ENCODE measurements around the gene PLSCR4.
"Not testable (repeated sequence)": the region's sequence is repeated elsewhere in the genome, so short reads cannot be mapped to it uniquely, and the experiment has no call there.

PLSCR4 gene

GRCh38 chr3:146250449-146251382 lies at the start of gene PLSCR4:
PLSCR4 (minus strand) TSS chr3:146251105; CDS start chr3:146222071, 29,034 bp downstream.
- peak; percentile 12 for DNase-seq

DNA sequence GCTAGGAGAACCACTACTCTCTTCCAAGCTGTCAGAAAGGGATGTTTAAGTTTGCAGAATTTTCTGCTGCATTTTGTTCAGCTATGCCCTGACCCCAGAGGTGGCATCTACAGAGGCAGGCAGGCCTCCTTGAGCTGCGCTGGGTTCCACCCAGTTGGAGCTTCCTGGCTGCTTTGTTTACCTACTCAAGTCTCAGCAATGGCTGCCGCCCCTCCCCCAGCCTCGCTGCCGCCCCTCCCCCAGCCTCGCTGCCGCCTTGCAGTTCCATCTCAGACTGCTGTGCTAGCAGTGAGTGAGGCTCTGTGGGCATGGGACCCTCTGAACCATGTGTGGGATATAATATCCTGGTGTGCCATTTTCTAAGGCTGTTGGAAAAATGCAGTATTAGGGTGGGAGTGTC lies 42.5 kb upstream of the PLSCR4 start:
- DNase-seq, result not testable (repeated sequence)

DNA sequence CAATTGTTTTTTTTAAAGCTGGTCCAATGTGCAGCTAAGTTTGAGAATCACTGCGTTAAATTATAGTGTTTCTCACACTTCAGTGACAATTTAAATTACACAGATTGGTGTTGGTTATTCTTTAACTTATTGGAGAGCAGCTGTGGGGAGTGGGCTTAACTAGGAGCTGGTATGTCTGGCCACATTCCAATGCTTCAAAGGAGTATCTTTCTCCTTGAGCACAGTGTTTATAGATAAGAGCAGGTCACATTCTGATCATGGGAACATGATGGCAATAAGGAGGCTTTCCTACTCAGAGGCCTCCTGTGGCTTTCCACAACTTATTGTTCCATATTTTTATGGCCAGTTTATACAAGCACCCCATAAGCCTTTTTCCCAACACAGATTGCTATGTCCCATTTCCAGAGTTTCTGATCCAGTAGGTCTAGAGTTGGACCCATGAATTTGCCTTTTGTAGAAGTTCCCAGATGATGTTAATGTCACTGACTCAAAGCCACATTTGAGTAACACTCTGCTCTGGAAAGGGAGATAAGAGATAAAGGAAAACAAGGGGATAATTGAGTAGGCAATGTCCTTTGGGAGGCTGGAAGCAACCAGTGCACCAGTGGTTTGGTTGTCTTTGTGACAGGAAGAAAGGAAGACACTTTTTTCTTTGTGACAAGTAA lies 33.0 kb upstream of the PLSCR4 start:
- DNase-seq, result no peak

DNA sequence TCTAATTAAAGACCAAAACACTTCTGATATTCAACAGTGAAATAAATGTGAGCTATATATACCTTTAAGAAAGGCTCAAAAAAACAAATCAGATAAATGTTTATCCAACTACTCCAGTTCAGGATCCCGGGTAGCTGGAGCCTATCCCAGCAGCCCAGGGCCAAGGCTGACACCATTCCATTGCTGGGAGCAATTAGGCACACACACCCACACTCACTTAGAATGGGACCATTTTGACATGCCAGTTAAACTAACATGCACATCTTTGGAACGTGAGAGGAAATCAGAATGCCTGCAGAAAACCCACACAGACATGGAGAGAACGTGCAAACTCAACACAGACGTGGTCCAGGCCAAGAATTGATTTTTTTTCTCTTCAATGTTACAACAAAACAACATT lies 30.0 kb upstream of the PLSCR4 start:
- no peak for DNase-seq

GRCh38 chr3:146279951-146280350 lies 29.0 kb upstream of the PLSCR4 start:
- no peak for DNase-seq

GRCh38 chr3:146279013-146279412 lies 28.1 kb upstream of the PLSCR4 start:
- DNase-seq, result no peak

DNA sequence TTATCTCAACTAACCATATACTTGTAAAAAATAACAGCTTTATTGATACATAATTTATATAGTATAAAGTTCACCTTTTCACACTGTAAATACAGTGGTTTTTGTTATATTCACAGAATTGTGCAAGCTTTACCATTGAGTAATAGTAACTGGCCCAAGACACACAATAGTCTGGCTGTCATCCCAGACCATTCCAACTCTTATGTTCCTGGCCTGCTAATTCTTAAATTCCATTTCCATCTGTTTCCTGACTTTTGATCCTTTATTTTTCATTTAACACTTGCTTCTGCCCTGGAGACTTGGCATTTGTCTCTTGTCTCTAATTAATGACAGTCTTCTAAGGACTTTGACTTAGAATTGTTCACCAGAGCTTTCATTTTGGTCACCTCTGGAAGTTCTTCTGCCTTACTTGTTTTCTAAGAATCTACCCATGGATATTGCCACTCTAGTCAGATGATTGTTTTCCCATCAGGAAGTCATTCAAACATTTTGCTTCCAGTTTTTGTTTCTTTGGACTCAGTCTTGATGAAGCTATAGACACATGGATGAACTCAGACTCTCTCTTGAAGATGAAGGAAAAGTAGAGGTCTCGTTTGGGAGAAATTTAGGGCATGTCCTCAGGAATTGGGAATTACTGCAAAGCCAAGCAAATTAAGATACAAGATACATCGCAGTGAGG lies 27.2 kb upstream of the PLSCR4 start:
- DNase-seq, result no peak

GRCh38 chr3:146275476-146275875 lies 24.6 kb upstream of the PLSCR4 start:
- no peak for DNase-seq

DNA sequence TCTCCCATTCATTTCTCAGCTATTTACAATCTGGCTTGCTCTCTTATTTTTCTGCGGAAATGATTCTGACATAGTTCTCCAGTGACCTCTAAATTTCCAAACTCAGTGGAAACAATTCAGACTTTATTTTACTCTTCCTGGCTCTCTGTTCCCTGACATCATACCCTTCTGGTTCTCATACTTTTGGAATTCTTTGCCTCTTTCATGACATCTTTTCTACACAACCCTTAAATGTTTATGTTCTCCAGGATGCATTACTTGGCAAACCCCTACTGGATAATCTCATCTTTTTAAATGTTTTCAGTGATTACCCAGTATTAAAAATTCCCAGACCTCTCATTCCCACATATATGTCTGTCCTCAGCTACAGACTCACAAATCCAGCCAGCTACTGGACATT lies 23.9 kb upstream of the PLSCR4 start:
- DNase-seq, result no peak

- no peak for DNase-seq
Observed at GRCh38 chr3:146273721-146274407, 23.0 kb upstream of the PLSCR4 start.

- no peak for DNase-seq
Observed at GRCh38 chr3:146271180-146271579, 20.3 kb upstream of the PLSCR4 start.

- DNase-seq, result no peak
Observed at GRCh38 chr3:146269271-146269670, 18.4 kb upstream of the PLSCR4 start.

- DNase-seq, result no peak
Observed at GRCh38 chr3:146268535-146269219, 17.8 kb upstream of the PLSCR4 start.

GRCh38 chr3:146265720-146266119 lies 14.8 kb upstream of the PLSCR4 start:
- DNase-seq, result no peak

DNA sequence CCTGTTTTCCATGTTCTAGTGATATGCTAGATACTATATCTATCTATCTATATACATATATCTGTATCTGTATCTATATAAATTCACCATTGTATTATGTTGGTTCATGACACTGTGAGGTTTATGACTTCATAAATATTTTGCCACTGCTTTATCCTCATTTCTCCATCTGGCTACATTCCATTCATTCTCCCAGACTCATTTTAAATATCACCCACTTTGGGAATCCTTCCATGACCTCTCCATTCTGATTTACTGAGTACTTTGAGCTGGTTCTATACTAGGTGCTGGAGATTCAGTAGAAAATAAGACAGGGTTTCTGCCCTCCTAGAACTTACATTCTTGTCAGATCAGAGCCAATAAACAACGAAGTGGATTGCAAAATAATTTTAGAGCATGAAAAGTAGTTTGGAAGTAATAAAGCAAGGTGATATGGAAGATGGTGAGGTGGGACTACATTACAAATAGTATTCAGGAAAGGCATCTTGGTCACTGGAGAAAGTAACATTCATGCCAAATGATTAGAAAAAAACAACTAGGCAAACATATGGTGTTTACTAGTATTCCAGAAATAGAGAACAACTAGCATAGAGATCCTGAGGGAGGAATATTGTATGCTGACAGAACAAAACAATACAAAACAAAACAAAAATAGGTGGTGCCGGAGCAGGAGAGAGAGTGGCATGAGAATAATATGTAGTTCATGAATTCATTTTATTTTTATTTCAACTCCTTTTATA lies 11.6 kb upstream of the PLSCR4 start:
- no peak for DNase-seq

DNA sequence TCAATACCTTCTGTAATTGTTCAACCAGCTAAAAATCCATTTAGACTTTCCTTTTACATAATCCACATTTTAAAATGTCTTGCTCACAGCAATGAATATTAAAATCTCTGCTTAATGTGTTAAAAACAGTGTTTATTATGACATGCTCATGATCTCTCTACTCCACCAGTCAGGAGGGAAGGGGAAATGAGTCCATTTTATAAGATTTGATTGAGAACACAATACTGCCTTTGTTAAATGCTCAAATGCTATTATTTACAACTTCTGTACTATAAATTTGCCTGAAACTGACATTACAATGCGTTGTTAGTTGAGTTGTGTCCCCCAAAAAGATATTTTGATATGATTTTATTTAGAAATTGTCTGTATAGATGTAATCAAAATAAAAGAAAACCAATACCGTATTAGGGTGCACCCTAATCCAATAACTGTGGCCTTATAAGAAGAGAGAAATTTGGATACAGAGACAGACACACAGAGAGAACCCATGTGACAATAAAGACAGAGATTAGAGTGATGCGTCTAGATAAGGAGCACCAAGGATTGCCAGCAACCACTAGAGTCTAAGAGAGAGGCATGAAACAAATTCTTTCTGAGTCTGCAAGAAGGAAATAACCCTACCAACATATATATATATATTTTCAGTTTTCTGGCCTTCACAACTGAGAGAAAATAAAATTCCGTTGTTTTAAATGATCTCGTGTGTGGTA lies 9.1 kb upstream of the PLSCR4 start:
- no peak for DNase-seq

GRCh38 chr3:146256851-146257486 lies 6.1 kb upstream of the PLSCR4 start:
- DNase-seq, result no peak

DNA sequence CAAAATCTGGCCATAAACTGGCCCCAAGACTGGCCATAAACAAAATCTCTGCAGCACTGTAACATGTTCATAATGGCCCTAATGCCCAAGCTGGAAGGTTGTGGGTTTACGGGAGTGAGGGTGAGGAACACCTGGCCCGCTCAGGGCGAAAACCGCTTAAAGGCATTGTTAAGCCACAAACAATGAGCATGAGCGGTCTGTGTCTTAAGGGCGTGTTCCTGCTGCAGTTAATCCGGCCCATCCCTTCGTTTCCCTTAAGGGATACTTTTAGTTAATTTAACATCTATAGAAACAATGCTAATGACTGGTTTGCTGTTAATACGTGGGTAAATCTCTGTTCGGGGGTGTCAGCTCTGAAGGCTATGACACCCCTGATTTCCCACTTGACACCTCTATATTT lies 1.5 kb upstream of the PLSCR4 start:
- not testable (repeated sequence) for DNase-seq

DNA sequence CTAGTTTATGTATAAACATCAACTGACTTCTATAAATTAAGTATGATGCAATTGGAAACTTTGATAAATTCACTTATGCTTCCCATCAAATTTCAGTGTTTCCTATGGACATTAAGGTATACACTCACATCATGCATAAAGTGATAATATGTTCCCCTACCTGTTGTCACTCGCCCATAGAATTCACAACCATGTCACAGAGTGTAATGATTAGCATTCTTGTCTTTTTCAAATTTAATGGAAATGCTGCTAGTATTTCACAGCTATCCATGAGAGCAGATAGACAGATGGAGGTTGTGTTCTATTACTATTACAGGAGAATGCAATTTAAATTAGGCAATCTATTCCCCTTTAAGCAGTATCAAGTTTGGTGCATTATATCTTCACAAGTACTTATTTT lies 984 bp downstream of the PLSCR4 start:
- DNase-seq, result no peak

DNA sequence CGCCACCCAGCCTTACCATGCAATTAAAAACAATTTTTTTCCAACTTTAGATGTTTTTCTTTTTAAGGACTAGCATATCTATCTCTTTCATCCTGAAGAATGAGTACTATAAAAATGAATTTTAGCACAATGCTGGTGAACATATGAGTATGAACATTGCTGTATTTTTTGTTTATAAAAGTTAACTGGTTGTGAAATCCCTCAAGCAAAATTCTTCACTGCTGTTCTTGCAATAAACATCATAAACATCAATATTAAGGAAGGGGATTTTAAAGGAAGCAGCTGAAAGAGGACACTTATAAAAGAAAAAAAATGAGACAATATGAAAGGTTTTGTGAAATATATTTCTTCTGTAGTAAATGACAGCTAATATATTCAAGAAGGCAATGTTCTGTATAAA lies 3.0 kb downstream of the PLSCR4 start:
- DNase-seq, result no peak
